ENCODE measurements around the gene FADD.
"Not testable (repeated sequence)": the region's sequence is repeated elsewhere in the genome, so short reads cannot be mapped to it uniquely, and the experiment has no call there.

FADD gene

DNA sequence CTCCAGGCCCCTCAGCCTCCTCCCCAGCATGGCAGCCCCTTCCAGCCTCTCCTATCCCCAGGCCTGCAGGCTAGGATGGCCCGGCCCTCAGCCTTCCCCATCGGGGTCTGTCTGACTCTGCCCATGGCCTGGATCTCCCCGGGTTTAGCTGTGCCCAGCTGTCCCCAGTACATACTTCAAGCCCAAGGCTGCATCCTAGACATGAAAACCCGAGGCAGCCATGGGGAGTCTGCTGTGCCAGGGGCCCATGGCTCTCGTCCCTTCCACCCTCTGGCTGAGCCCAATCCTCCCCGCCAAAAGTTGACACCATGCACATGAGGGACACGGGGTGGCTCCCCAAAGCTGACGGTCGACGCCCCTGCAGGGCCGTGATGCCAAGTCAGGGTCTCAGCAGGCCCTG lies 22.2 kb upstream of the FADD start:
- no peak for DNase-seq (ENCODE audit: low read depth in 2 of 3, low spot score in 2 of 3)

DNA sequence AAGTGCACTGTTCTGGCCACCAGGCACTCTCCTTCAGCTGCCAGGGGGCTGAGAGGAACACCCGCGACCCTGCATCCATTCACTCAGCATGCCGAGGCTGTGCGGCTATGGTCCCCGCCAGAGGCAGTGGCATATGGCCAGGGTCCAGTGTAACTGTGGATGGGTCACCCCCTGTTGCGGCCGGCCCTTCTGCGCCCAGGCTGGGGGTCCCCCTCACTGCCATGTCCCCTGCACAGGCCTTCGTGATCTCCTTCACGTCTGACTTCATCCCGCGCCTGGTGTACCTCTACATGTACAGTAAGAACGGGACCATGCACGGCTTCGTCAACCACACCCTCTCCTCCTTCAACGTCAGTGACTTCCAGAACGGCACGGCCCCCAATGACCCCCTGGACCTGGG lies 20.8 kb upstream of the FADD start:
- DNase-seq (ENCODE audit: low read depth in 2 of 3, low spot score in 2 of 3): no peak

GRCh38 chr11:70183032-70183431 lies 20.1 kb upstream of the FADD start:
- DNase-seq (ENCODE audit: low read depth in 2 of 3, low spot score in 2 of 3): no peak

- no peak for DNase-seq (ENCODE audit: low read depth in 2 of 3, low spot score in 2 of 3)
These were observed 19.5 kb upstream of the FADD start for GRCh38 chr11:70183483-70184176.

DNA sequence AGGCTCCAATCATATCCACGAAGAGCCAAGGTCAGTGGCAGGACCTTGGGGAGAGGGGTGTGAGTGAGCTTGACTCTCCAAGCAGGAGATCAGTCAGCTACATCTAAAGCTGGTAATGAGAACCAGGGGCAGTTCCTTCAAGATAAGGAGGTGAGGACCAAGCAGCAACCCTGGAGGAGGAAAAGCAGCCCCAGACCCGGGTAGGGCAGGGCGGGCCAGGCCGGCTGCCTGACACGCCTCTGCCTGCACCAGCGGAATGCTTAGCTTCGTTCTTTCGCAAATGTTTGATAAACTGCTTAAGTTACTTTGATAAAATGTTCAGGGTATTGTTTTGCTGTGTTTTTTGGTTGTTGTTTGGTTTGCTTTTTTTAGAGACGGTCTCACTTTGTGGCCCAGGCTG lies 18.7 kb upstream of the FADD start:
- DNase-seq (ENCODE audit: low read depth in 2 of 3, low spot score in 2 of 3): no peak

GRCh38 chr11:70185348-70186055 lies 17.6 kb upstream of the FADD start:
- DNase-seq (ENCODE audit: low read depth in 2 of 3, low spot score in 2 of 3): no peak

DNA sequence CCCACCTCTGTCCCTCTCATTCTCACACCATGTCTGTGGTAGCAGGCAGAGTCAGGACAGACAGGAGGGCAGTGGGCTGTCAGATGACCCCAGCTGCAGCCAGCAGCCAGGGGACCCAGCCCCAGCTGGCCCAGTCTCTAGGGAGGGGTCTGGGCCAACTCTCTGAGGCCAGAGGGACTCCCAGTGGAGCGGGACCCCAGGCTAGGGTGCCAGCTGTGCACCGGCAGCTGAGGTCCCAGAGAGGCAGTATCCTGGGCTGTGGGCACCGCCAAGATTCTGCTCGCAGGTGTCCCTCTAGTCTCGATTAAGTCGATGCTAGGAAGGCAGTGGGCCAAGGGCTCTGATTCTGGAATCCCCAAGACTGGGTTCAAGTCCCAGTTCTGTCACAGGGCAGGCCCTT lies 16.7 kb upstream of the FADD start:
- DNase-seq (ENCODE audit: low read depth in 2 of 3, low spot score in 2 of 3): no peak

- no peak for DNase-seq (ENCODE audit: low read depth in 2 of 3, low spot score in 2 of 3)
These were observed 16.2 kb upstream of the FADD start for GRCh38 chr11:70186936-70187335.

DNA sequence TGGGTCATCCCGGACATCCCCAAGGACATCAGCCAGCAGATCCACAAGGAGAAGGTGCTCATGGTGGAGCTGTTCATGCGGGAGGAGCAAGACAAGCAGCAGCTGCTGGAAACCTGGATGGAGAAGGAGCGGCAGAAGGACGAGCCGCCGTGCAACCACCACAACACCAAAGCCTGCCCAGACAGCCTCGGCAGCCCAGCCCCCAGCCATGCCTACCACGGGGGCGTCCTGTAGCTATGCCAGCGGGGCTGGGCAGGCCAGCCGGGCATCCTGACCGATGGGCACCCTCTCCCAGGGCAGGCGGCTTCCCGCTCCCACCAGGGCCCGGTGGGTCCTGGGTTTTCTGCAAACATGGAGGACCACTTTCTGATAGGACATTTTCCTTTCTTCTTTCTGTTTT lies 15.3 kb upstream of the FADD start:
- no peak for DNase-seq (ENCODE audit: low read depth in 2 of 3, low spot score in 2 of 3)

- DNase-seq (ENCODE audit: low read depth in 2 of 3, low spot score in 2 of 3): no peak
These were observed 13.5 kb upstream of the FADD start for GRCh38 chr11:70189622-70190021.

- peak; percentile 8 to 35 (median 30) for DNase-seq (ENCODE audit: low read depth in 2 of 3, low spot score in 2 of 3)
These were observed 11.5 kb upstream of the FADD start for GRCh38 chr11:70191495-70192140.

DNA sequence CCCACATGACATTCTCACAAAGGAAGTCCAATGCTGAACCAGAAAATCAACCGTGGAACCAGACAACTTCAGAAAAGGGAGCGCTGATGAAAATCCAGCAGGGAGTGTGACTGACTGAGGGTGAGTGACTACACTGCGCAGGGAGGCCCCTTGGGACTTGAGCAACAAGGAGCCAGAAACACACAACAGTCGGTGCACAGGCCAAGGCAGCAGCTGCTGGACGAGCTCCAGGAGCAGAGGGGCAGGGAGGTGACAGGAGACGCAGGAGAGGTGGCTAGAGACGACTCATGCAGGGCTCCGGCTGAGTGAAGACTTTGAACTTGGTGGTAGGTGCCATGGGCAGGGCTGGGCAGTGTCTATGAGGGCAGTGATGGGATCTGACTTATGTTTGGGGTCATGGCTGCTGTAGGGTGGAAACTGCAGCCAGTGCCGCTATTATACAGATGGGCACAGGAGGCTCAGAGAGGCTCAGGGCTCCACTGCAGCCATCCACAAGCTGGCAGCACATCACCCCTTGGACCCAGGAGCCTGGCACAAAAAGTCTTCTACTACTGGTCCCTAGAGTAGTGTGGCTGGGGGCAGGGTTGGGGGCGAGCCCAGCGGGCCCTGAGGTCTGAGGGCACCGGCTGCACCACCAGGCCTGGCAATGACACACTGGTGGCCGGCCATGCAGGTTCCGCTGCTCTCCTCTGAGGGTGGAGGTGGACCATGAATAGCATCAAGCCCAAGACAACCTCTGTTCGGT lies 10.3 kb upstream of the FADD start:
- DNase-seq (ENCODE audit: low read depth in 2 of 3, low spot score in 2 of 3): no peak

GRCh38 chr11:70193411-70194292 lies 9.4 kb upstream of the FADD start:
- no peak for DNase-seq (ENCODE audit: low read depth in 2 of 3, low spot score in 2 of 3)

- no peak for DNase-seq (ENCODE audit: low read depth in 2 of 3, low spot score in 2 of 3)
These were observed 8.0 kb upstream of the FADD start for GRCh38 chr11:70194792-70195791.

GRCh38 chr11:70200212-70200844 lies 2.8 kb upstream of the FADD start:
- no peak for DNase-seq (ENCODE audit: low read depth in 2 of 3, low spot score in 2 of 3)

DNA sequence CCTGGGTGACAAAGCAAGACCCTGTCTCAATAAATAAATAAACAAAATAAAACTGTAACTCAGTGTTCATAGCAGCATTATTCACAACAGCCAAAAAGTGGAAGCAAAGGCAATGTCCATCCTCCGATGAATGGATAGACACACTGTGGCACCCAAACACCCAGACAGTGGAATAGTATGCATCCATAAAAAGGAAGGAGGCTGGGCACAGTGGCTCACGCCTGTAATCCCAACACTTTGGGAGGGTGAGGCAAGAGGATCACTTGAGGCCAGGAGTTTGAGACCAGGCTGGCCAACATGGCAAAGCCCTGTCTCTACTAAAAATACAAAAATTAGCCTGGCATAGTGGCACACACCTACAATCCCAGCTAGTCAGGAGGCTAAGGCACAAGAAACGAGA lies 2.0 kb upstream of the FADD start:
- DNase-seq (ENCODE audit: low read depth in 2 of 3, low spot score in 2 of 3): not testable (repeated sequence)

DNA sequence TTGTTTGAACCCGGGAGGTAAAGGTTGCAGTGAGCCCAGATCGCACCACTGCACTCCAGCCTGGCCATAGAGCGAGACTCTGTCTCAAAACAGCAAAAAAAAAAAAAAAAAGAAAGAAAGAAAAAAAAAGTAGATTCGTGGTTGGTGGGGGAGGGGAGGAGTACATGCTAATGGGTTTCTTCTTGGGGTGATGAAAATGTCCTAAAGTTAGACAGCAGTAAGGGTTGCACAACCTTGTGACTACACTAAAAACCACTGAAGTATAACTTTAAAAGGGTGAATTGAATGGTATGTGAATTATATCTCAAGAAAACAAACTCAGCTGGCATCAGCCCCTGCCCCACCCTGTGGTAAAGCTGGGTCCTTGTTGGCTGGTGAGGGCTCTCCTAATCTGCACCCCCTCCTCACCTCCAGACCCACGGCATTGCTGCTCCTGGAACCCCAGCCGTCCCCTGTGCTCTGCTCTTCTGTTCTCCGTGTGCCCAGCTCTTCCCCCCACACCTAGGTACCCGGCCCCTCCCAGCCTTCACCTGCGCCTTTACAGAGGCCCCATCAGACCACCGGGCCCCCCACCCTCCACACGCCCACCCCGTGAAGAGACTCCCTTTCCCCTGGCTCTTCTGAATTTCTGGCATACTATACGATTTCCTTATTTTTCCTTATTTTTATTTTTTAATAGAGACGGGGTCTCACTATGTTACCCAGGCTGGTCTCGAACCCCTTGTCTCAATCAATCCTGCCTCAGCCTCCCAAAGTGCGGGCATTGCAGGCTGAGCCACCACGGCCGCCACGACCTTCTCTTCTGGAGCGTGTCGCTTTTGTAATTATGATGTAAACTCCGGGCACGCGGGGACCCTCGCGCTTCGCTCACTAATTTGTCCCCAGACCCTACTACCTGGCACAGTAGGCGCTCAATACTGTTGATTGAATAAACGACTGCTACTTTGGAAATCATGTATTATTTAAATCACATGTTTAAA lies 924 bp upstream of the FADD start:
- no peak for DNase-seq (ENCODE audit: low read depth in 2 of 3, low spot score in 2 of 3)

All from activated CD8-positive, alpha-beta memory T cell treated with anti-CD3 and anti-CD28 coated beads for 48 hours (primary cell).